Right cardiac atrium (tissue), 5 donors: ENCODE results near the gene FAM222B. TPM values are rescaled to one million over a fixed set of nuclear protein-coding genes. Genes with fewer than 3 reads are reported as not detected.
A peak's percentile ranks its signal among the peaks of the same experiment; 100 is the strongest.
"Not testable (repeated sequence)": the region's sequence is repeated elsewhere in the genome, so short reads cannot be mapped to it uniquely, and the experiment has no call there.

ENCODE experiments used
- ATAC-seq, 2 donors: fragments of 200-7000 bp; cut with Tn5 transposase; one replicate each; pipeline versions ENCODE4 v1.8.0 to v1.9.1; 2020; ENCODE audit warnings: moderate library complexity in 2 of 2, mild to moderate bottlenecking in 1 of 2
- DNase-seq, 3 donors: peaks; one replicate each; pipeline ENCODE4 v3.0.0-alpha.2; 2020
- H3K27ac ChIP-seq: one replicate; pipeline ENCODE4 v1.5.1; 2013; ENCODE audit warnings: mild to moderate bottlenecking, low read length, control low read depth, moderate library complexity
- H3K27me3 ChIP-seq: one replicate; pipeline ENCODE4 v1.6.1; 2013; ENCODE audit not compliant: control insufficient read depth, insufficient read depth
- H3K4me1 ChIP-seq: one replicate; pipeline ENCODE4 v1.6.1; 2013; ENCODE audit warnings: low read length; ENCODE audit not compliant: control insufficient read depth, insufficient read depth
- H3K4me3 ChIP-seq: one replicate; pipeline ENCODE4 v1.5.1; 2013; ENCODE audit warnings: low read length, control low read depth
- H3K9me3 ChIP-seq: one replicate; pipeline ENCODE4 v1.6.1; 2013; ENCODE audit warnings: low read length; ENCODE audit not compliant: control insufficient read depth
- WGBS: extraction: QIAGEN DNeasy Blood & Tissue Kit; methylation state at CpG from one replicate; pipeline ENCODE4 v1.1.7; 2013; 5-methylcytosine and 5-hydroxymethylcytosine counted together
- intact Hi-C, 4 donors: fragments of 100-400 bp; cut with DNase I; formaldehyde crosslinking; loops; one replicate each; pipeline versions ENCODE4 v1.11.0 to v1.14.0; 2022 to 2023
- polyA plus RNA-seq: library from polyadenylated mRNA; stranded (reverse); fragments of 200-250 nt; gene quantifications from one replicate; pipeline ENCODE4 v1.2.3, GENCODE V29; 2013
- total RNA-seq, 4 donors: library from RNA; stranded (reverse); fragmentation: NEBNext Ultra II Directional; extraction: Animal tissue kit (Norgen Biotek cat#: 25700); gene quantifications; one replicate each; pipeline ENCODE4 v1.2.1, GENCODE V29; 2021
- donor health status: healthy with polysubstance abuse.
- donor health status: DM: no; HTN: yes; CAD: no.
- donor health status: DM: no; HTN: no; CAD: no.
- donor health status: DM: no; HTN: yes; CAD: no; lungs with severe emphysema.
- donor health status: DM: yes; HTN: yes; CAD: no.

Gene FAM222B
- total and polyA plus RNA-seq, 5 donors, result 11.9 to 19.6 (median 17.8) TPM

DNA sequence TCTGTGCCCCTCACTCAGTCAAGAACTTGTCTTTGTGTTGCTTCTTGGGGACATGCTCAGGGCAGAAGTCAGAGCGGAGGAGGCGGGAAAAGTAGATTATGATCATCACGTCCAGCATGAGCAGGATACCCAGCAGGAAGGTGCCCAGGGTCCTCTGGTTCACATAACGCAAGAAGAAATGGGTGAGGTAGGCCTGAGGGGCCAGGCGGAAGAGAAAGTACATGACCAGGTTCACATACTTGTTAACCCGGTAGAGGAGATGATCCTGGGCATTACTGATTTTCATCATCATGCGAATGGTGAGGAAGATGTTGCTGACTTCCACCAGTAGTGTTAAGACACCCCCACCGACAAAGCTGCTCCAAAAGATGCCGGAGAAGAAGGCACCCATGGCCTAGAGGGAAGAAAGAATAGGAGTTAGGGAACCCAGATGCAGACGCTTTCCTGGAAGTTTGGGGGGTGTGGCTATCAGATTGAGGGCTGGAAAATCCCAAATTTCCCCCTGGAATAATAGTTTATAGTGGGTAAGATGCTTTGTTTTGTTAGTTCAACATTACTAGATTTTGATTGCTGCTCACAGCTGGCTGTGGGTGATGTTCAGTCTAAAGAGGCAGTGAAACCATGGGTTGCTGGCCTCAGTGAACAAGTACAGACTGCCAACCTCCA lies 118.0 kb downstream of the FAM222B start:
- Histone ChIP-seq H3K27me3 (no peaks in the 10 kb centered on the region), H3K4me3 (no peak overlapping the region), H3K4me1 (peaks cover 6% of the 10 kb centered on the region), H3K9me3 (no peaks in the 10 kb centered on the region), H3K27ac (peak overlapping the region; percentile 24)
- DNase-seq (peak in 2 of 3 donors; percentile 20 to 45), ATAC-seq (no peak)
- WGBS, result 80% methylated on average over 10 of the region's 10 CpGs
- intact Hi-C loops, result loop anchor here in 2 of 4 donors (5.0 to 10.0 kb wide), 3 partner anchors 190 to 390 kb away; partner anchors contain the start of gene PHF12 (in 1 of the 2)

DNA sequence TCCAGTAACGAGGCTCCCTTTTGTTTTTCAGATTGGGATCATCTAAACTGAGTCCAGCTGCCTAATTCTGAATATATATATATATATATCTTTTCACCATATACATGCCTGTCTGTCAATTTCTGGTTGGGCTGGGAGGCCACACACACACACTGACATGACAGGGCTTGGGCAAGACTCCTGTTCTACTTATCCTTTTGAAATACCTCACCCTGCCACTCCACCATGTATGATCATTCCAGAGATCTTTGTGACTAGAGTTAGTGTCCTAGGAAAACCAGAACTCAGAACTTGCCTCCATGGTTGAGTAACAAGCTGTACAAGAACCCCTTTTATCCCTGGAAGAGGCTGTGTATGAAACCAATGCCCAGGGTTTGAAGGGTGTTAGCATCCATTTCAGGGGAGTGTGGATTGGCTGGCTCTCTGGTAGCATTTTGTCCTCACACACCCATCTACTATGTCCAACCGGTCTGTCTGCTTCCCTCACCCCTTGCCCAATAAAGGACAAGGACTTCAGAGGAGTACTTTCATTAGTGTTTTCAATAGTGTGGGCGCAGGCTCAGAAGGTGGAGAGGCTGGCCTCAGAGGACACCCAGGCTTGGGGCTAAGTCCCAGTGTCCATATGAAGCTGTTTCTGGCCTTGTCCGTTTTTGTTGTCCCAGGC lies 118.6 kb downstream of the FAM222B start:
- H3K4me3 ChIP-seq, H3K9me3 ChIP-seq, H3K27ac ChIP-seq, ATAC-seq, H3K4me1 ChIP-seq, H3K27me3 ChIP-seq: not testable (repeated sequence)
- intact Hi-C loops, result loop anchor here in 1 of 4 donors (10.0 kb wide), 2 partner anchors 191 to 391 kb away; no protein-coding TSS in a partner anchor
- 74% methylated on average over 4 of the region's 4 CpGs for WGBS
- DNase-seq, result peak in 1 of 3 donors; percentile 20

DNA sequence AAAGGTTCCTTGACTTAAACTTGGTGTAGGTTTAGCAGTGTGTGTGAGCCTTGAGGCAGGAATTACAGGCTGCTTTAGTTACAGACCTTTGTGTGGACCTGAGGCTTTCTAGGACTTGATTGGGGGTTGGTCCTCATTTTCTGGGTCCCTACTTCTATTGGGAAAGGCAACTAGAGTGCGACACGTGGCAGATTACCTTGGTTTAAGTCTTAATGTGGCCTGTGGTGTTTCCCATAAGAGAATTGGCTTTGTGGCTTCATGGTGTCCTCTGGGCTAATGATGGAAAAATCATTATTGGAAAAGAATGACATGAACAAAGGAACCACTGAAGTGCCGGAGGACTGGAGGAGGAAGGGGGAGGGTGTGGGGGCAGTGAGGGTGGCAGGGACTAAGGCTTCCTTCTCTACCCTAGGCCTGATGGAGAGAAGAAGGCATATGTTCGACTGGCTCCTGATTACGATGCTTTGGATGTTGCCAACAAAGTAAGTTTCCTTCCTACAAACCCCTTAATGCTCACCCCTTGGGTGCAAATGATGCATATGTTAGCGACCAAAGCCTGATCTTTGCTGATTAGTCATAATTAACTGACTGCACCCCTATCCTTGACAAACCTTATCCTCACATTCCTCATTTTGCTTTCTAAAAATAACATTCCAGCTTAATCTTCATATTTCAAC lies 119.3 kb downstream of the FAM222B start:
- intact Hi-C loops, result loop anchor here in 1 of 4 donors (10.0 kb wide), 2 partner anchors 192 to 392 kb away; no protein-coding TSS in a partner anchor

DNA sequence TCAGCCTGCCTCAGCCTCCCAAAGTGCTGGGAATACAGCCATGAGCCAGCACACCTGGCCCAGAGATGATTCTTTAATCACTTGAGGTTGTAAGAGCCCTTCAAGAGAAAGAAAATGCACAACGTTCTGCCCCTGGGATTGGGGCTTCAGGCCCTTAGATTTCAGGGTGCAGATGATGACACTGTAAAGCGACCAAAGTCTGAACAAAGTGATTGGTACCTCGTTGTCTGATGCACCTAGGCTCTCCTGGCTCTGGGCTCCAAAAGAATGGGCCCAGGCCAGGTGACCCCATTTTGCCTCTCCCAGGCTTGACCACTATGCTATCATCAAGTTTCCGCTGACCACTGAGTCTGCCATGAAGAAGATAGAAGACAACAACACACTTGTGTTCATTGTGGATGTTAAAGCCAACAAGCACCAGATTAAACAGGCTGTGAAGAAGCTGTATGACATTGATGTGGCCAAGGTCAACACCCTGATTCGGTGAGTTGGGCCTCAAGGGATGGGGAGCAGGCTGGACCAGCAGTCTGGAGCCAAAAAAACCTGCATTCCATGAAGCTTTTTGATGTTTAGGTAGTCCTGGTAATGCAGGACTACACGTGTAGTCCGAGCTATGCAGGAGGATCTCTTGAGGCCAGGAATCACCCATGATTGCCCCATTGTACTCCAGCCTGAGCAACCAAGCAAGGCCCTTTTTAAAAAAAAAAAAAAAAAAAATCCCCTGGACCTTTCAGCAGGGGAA lies 120.0 kb downstream of the FAM222B start:
- H3K4me3 ChIP-seq, result no peak overlapping the region
- H3K27ac ChIP-seq, result no peak overlapping the region
- intact Hi-C loops, result loop anchor here in 1 of 4 donors (10.0 kb wide), 2 partner anchors 192 to 392 kb away; no protein-coding TSS in a partner anchor
- no peaks in the 10 kb centered on the region for H3K27me3 ChIP-seq
- DNase-seq (peak in 1 of 3 donors; percentile 4), ATAC-seq (no peak)
- H3K4me1 ChIP-seq, result peaks cover 6% of the 10 kb centered on the region
- no peaks in the 10 kb centered on the region for H3K9me3 ChIP-seq
- 71% methylated on average over 7 of the region's 7 CpGs for WGBS

More for the DNA sequence above, 119.3 kb downstream of the FAM222B start:
- Histone ChIP-seq H3K4me1 (peaks cover 6% of the 10 kb centered on the region), H3K27me3 (no peaks in the 10 kb centered on the region), H3K9me3 (no peaks in the 10 kb centered on the region), H3K4me3 (no peak overlapping the region), H3K27ac (no peak overlapping the region)
- ATAC-seq (no peak), DNase-seq (peak in 1 of 3 donors; percentile 20)
- 76% methylated on average over 6 of the region's 6 CpGs for WGBS

DNA sequence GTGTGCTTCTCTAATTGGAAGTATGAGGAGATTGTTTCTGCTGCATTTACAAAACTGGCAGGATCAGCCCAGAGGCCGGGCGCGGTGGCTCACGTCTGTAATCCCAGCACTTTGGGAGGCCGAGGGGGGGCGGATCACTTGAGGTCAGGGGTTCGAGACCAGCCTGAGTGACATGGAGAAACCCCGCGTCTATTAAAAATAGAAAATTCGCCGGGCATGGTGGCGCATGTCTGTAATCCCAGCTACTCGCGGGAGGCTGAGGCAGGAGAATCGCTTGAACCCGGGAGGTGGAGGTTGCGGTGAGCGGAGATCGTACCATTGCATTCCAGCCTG lies 121.6 kb downstream of the FAM222B start:
- not testable (repeated sequence) for H3K27ac ChIP-seq, H3K9me3 ChIP-seq, H3K4me1 ChIP-seq, ATAC-seq, H3K27me3 ChIP-seq
- H3K4me3 ChIP-seq, result peak overlapping the region; percentile 75
- intact Hi-C loops, result loop anchor here in 1 of 4 donors (10.0 kb wide), 2 partner anchors 194 to 394 kb away; no protein-coding TSS in a partner anchor
- WGBS, result 37% methylated on average over 19 of the region's 19 CpGs
- DNase-seq, result peak in 1 of 3 donors; percentile 50

DNA sequence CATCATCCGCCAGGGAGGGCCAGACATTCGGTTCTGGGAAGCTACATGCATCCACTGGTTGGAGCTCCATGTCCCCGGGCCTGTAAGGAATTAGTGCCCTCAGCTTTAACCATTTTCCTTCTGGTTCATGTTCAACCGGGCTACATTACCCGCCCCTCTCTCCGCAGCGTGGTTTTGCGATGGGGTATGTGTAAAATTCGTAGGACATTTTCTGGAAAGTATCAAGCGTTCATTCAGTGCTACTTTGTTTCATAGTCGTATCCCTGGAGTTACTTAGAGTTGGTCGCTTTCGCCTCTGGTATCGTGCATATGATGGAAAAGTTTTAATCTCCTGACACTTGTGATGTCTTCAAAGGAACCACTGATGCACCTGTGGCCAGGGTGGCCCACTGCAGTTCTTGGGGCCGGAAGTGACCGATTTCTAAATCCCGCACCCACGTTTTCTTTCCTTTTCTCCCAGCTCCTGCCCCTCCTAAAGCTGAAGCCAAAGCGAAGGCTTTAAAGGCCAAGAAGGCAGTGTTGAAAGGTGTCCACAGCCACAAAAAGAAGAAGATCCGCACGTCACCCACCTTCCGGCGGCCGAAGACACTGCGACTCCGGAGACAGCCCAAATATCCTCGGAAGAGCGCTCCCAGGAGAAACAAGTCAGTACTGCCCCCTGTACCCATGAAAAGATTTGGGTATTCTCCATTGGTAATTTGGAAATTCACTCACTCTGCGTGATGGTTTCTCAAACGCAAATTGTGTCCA lies 122.2 kb downstream of the FAM222B start:
- DNase-seq (peak in 1 of 3 donors; percentile 40), ATAC-seq (no peak)
- intact Hi-C loops, result loop anchor here in 1 of 4 donors (10.0 kb wide), 2 partner anchors 194 to 394 kb away; no protein-coding TSS in a partner anchor
- no peaks in the 10 kb centered on the region for H3K9me3 ChIP-seq
- H3K27ac ChIP-seq, result peak overlapping the region; percentile 62
- 3% methylated on average over 28 of the region's 30 CpGs for WGBS
- H3K4me3 ChIP-seq, result peak overlapping the region; percentile 75
- H3K4me1 ChIP-seq, result peaks cover 3% of the 10 kb centered on the region
- H3K27me3 ChIP-seq, result no peaks in the 10 kb centered on the region

DNA sequence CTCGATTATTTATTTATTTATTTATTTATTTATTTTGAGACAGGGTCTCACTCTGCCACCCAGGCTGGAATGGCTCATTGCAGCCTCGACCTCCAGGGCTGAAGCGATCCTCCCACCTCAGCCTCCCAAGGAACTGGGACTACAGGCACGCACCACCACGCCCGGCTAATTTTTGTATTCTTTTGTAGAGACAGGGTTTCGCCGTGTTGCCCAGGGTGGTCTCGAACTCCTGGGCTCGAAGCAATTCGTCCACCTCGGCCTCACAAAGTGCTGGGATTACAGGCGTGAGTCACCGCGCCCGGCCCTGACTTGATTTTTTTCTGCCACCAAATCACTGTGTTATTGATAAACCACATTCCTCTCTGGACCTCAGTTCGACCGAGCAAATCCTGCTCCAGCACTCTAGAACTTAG lies 123.6 kb downstream of the FAM222B start:
- intact Hi-C loops, result no loop called here

DNA sequence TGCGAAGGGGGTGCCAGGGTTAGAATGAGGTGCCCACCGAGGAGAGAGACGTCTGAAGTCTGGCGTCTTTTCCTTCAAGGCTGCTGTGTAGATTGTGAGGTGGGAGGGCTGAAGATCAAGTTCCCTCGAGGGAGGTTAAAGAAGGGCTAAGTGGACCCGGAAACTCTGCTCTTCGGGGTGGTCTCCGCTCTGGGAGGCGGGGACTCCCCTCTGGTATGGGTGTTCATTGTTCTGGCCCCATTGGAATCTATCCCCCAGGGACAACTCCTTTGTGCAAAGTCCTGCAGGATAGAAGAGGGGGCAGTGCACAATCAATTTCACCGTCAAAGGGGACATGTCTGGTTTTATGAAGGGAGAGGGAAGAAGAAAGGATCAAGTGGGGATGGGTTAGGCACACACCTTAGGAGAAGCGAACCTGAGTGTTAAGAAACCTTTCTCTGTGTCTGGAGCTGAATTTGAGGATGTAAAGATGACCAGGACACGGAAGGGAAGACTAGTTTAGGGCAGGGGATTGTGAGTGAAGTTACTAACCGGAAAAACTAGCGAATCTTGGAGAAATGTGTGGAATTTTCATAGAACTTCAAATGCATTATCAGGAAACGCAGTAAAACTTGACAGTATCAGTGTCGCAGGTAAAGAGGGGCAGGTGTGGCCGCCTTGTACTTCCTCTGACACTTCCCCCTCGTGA lies 124.1 kb downstream of the FAM222B start:
- H3K27ac ChIP-seq, result peak overlapping the region; percentile 88
- intact Hi-C loops, result no loop called here
- no peaks in the 10 kb centered on the region for H3K9me3 ChIP-seq
- DNase-seq (no peak), ATAC-seq (no peak)
- H3K27me3 ChIP-seq, result no peaks in the 10 kb centered on the region
- peaks cover 2% of the 10 kb centered on the region for H3K4me1 ChIP-seq
- 40% methylated on average over 18 of the region's 18 CpGs for WGBS
- no peak overlapping the region for H3K4me3 ChIP-seq

More for the DNA sequence above, 123.6 kb downstream of the FAM222B start:
- ATAC-seq (no peak), DNase-seq (no peak)
- peak overlapping the region; percentile 56 for H3K27ac ChIP-seq
- 31% methylated on average over 18 of the region's 18 CpGs for WGBS
- peak overlapping the region; percentile 75 for H3K4me3 ChIP-seq
- peaks cover 2% of the 10 kb centered on the region for H3K4me1 ChIP-seq
- H3K27me3 ChIP-seq, result no peaks in the 10 kb centered on the region
- no peaks in the 10 kb centered on the region for H3K9me3 ChIP-seq

DNA sequence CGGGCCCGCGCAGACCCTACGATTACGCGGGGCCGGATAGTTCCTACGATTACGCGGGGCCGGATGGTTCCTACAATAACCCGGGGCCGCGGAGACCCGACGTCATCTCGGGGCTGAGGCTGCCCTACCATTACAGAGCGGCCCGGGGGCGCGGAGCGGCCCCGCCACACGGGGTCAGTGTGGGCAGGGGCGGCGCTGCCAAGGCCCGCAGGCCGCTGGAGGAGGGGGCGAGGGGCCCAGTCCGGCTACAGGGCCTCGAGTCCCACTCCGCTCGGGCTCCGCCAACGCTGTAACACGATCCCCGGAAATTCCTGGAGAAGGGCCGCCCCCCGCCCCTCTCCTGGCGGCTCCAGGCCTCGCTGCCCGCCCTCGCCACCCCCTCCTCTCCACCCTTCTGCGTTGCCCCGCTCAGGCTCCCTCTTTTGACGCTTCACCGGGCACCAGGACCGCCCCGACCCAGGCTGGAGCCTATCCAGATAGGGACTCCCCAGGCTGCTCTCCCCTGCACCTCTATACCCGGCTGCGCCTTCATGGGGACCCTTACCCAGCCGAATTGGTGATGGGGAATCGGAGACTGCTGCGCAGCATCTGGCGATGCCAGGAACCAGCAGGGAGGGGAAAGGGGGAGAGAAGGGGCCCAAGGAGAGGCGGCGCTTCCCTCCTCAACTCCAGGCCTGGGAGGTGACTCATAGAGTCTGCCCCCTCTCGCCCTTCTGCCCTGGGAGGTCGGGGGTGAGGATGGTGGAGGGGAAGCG lies 124.8 kb downstream of the FAM222B start, which contains the start of gene RAB34:
Gene RAB34, minus strand, starts transcription at position 291 of the 755 bp plus-strand sequence. CDS start 602 bp downstream, outside the sequence.
- WGBS, result 4% methylated on average over 60 of the region's 60 CpGs
- peak within 1 kb of the TSS; percentile 61 for H3K4me3 ChIP-seq
- no peaks in the 10 kb centered on the region for H3K27me3 ChIP-seq
- intact Hi-C loops, result no loop called here
- ATAC-seq, result peak; percentile 47 to 49
- no peaks in the 10 kb centered on the region for H3K9me3 ChIP-seq
- DNase-seq, result peak; percentile 77 to 94 (median 92)
- peak within 1 kb of the TSS; percentile 88 for H3K27ac ChIP-seq
- peaks cover 2% of the 10 kb centered on the region for H3K4me1 ChIP-seq
